ENCODE measurements around the gene CFAP54.

Gene CFAP54

DNA sequence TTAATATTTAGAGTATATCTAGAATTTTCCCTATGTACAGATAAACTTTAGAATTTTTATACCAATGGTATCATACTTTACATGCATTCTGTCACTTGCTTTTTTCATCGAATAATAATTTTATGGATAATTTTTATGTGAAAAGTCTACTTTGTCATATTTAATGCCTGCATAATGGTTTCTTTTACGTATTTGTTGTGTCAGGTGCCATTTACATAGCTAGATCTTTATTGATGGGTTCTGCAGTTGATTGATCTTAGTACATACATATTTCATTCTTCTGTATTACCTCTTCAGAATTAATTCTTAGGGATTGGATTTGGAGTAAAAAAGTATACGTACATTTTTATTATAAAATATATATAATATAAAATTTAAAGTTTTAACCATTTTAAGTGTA lies 340.0 kb downstream of the CFAP54 start:
- DNase-seq, result no peak

DNA sequence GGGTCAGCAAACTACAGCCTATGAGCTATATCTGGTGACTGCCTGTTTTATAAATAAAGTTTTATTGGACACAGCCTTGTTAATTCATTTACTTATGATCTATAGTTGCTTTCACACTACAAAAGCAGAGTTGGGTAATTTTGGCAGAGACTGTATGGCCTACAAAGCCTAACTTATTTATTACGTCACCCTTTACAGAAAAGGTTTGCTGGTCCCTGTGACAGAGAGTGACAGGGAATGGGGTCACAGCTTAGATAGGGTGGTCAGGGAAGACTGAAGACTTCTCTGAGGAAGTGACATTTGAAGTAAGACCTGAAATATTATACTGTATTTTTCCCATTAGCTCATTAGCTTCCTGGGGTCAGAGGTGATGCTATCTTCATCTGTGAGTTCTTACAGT lies 342.0 kb downstream of the CFAP54 start:
- DNase-seq, result no peak

DNA sequence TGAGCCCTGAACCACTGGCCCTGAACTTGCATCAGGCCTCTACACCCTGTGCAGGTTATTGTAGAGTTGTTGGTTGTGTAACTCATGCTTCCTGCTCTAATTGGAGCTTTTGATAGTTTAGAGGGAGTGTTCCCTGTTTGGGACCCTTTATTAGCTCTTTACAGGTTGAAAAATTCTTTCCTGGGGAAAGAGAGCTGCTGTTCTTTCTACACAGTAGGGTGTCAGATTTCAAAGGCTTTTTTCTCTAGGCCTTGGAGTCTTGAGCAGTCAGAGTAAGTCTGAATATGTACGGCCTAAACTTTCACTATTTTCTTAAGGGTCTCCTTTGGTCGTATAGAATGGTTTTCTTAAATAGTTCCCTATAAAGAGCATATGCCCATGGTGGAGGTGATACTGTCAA lies 356.9 kb downstream of the CFAP54 start:
- no peak for DNase-seq

DNA sequence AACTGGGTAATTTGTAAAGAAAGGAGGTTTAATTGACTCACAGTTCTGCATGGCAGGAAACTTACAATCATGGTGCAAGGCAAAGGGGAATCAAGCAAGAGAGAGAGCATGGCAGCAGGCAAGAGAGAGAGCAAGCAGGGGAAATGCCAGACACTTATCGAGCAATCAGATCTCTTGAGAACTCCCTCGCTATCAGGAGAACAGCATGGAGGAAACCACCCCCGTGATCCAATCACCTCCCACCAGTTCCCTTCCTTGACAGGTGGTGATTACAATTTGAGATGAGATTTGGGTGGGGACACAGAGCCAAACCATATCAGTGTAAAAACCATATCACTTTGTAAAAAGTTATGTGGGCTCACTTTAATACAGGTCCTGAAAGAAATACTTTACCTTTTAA lies 361.3 kb downstream of the CFAP54 start:
- no peak for DNase-seq

DNA sequence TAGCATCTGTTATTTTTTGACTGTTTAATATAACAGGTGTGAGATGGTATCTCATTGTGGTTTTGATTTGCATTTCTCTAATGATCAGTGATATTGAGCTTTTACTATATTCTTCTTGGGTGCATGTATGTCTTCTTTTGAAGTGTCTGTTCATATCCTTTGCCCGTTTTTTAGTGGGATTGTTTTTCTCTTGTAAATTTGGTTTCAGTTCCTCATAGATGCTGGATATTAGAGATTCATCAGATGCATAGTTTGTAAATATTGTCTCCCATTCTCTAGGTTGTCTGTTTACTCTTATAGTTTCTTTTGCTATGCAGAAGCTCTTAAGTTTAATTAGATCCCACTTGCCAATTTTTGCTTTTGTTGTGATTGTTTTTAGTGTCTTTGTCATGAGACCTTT lies 368.8 kb downstream of the CFAP54 start:
- no peak for DNase-seq

DNA sequence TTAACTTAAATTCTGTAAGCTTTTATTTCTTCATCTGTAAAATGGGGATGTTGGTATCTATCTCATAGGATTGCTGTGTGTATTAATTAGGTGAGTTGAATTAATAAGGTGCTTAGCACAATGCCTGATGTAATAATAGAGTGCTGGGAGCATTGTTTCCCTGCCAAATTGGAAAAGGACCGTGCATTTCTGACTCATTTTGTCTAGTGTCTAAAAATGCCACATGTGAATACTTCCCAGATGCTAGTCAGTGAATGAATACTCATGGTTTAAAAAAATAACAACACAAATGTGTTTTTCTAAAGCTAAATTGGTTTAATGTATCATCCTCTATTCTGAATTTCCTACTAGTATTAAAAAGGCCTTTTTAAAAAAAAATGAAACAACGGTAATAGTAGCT lies 372.3 kb downstream of the CFAP54 start:
- no peak for DNase-seq

DNA sequence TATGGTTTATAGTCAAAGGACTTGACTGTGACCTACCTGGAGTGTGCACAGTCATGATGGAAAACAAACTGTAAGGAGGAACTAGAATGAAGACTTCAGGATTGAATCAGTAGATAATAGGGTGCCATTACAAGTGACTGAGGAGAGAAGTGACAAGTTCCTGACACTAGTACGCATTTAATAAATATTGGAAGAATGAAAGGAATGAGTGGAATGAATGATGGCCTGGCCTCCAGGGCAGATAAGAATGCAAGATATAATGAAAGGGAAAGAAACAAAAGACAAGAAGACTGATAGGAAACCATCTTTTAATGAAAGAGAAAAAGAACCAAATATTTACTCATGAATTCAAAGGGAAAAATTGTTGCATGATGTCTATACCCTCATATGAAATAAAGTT lies 372.9 kb downstream of the CFAP54 start:
- DNase-seq, result no peak

DNA sequence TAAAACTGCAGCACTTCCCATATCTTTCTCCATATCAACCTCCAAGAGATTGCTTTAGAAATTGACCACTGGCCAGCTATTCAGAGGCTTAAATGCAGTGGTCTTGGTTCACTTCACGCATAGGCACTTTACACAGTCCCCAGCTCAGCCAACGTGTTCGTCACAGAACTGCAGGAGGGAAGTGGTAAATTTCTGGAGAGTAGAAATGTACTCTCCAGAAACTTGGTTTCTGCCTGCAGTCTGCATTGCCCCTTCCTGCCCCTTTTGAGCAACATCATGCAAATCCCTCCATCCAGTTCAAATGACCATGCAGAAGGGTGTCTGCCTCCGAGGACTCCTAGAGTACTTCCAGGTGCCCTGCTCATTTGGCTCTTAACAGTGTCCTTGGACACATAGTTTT lies 375.0 kb downstream of the CFAP54 start:
- DNase-seq, result no peak

DNA sequence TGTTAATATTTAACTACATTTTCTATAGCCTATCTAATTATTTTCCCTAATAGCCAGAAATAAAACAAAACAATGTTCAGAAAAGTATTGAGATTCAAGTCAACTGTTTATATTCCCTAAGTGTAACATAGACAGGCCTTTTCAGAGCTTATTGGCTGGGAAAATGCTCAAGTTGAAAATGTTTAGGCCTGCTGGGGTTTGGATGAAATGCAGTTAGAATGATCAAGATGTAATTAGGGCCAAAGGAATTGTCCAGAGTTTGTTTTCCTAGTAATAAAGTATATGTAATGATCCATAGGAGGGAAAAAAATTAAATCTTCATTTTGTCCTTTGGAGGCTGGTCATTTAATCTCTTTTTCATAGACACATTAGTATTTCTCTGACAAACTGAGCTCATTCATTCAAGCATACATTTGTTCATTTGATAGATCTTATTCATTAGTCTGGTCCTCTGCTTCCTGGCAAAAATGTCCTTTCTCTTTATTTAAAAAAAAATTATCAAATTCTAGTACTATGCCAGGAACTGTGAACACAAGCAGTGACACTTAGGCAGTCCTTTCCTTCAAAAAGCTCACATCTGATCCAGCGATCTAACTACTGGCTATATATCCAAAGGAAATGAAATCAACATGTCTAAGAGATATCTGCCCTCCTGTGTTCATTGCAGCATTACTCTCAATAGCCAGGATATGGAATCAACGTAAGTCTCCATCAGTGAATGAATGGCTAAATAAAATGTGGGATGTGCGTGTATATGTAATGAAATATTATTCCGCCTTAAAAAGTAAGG lies 377.6 kb downstream of the CFAP54 start:
- no peak for DNase-seq

DNA sequence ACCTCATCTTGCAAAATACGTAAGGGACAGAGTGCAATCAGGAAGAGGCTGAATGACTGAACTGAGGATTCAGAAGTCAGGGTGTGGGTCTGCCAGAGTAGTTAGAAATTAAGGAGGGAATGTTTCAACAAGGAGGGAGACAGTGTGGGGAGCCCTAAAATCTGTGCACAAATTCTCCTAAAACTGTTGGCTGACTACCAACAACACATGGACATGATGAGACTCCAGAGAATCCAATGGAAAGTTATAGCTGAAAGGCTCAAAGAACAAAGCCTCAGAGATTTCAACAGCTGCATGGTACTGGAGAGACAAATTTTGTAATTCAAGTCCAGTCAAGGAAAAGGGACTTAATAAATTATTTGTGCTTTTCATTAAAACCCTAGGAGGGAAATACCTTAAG lies 381.6 kb downstream of the CFAP54 start:
- no peak for DNase-seq

DNA sequence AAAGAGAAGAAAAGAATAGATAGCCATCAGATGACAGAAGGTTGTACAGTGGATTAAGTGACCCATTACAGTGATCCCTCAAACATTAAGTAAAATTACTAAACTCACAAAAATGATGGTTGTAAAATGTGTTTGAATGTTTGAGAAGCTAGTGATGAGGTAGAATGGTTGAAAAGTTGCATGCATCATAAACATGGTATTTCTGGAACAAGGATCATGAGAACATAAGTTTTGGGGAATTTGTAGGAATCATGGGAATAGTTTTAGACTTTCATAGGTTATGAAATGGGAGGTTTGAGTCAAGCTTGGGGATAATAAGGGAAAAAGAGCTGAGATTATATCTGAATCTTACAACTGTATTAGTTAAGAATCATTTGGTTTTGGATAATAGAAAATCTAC lies 383.6 kb downstream of the CFAP54 start:
- no peak for DNase-seq

DNA sequence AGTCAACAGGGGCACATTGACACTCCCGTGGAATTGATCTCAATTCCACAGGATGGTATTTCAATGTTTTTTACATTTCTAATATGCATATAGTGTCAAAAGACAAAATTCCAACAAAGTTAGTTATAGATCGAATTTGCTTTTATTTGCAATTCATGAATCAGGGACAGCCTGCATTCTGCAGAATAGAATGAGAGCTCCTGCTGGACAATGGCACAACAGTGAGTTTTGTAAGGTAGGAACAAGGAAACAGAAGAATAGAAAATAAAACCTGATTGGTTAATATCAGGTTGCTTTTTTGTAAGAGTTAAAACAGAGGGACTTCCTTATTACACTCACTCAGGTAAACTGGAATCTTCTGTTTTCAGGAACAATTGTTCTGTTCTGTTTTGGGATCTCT lies 384.8 kb downstream of the CFAP54 start:
- DNase-seq, result no peak

DNA sequence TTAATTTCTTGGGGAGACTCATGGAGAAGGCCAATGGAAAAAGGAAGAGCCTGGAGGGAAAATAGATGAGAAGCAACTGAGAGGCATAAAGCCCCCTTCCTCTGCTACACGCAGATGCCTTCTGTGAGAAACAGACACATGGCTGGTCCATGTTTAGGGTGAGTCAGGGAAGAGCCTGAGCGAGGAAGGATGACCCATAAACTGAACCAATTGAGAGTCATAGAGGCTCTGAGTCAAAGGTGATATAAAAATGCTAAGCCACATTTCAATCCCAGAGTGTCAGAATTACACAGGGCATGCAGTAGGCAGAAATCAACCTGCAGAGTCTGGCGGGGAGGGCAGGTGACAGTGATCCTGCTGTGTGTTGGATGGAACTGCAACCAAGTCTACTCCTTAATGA lies 387.6 kb downstream of the CFAP54 start:
- DNase-seq, result no peak

DNA sequence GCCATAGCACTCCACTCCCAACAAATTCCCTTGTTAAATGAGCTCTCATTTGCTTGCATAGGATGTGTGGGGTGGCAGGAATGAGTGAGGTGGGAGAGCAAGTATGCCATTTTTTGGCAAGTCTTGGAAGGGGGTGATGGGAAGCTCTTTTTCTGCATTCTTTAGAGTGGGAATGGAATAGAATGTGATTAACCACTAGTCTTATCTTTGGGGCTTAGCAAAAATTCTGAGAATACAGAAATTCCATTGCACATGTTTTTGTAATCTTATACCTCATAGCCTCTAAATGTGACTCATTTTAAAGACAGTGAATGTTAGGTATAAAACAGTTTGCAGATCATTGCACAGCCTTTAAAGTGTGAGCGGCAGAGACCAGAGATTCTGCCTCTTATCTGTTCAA lies 389.3 kb downstream of the CFAP54 start:
- no peak for DNase-seq

DNA sequence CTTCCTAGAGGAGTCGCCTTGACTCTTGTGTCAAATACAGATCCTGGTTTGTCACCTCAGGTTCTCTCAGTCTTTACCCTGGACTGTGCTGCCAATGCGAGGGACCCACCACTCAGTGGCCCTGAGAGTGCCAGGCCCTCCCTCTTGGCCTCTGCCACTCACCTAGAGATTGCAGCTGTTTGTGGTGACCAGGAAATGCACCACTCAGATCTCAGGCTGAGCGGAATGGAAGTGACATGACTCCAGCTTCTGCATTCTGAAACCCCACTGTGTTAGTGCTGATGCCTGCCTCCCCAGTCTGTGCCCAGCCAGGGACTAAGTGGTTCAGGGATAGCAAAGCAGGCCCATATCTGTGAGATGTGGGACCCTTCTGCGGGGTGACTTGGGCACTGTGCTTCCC lies 389.9 kb downstream of the CFAP54 start:
- DNase-seq, result no peak

DNA sequence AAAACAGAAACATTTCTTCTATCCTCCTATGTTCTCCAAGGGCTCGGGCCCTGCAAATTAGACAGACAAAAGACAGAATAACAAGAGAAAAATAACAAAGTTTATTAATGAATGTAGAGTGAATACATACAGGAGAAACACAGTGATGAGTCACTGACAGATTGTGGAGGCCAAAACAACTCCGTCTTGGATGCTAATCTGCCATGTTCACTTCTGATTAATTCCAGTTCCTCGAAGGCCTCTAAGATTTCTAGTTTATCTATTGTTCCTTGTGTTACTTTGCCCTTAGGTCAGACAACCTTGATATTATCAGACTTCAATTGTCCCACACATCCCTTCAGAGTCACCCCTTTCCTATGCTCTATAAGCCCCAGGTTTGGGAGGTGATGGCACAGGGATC lies 390.8 kb downstream of the CFAP54 start:
- no peak for DNase-seq

DNA sequence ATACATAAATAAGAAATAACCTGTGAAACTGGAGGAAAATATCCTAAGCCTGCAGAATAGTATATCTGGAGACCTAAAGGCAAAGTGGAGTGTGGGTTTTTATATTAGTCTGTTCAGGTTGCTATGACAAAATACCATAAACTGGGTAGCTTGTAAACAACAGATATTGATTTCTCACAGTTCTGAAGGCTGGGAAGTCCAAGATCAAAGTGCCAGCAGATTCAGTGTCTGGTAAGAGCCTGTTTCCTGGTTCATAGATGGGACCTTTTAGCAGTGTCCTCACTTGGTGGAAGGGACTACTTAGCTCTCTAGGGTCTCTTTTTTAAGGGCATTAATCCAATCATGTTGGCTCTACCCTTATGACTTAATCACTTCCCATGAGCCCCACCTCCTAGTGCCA lies 392.2 kb downstream of the CFAP54 start:
- DNase-seq, result no peak

DNA sequence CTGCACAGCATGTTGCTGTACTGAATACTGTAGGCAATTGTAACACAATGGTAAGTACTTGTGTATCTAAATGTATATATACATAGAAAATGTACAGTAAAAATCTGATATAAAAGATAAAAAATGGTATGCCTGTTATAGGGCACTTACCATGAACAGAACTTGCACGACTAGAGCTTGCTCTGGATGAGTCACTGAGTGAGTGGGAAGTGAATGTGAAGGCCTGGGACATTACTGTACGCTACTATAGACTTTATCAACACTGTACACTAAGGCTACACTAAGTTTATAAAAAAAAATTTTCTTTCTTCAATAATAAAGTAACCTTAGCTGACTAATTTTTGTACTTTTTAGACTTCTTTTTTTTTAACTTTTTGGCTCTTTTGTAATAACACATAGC lies 393.5 kb downstream of the CFAP54 start:
- DNase-seq, result no peak

DNA sequence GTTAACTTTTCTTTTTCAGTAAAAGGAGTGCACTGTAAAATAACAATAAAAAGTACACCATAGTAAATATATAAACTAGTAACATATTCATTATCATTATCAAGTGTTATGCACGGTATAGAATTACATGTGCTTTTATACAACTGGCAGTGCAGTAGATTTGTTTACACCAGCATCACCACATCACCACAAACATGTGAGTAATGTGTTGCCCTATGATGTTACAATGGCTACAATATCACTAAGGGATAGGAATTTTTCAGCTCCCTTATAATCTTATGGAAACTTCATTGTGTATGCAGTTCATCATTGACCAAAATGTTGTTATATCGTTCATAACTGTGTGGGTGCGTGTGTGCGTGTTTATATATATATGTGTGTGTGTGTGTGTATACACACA lies 394.2 kb downstream of the CFAP54 start:
- no peak for DNase-seq

DNA sequence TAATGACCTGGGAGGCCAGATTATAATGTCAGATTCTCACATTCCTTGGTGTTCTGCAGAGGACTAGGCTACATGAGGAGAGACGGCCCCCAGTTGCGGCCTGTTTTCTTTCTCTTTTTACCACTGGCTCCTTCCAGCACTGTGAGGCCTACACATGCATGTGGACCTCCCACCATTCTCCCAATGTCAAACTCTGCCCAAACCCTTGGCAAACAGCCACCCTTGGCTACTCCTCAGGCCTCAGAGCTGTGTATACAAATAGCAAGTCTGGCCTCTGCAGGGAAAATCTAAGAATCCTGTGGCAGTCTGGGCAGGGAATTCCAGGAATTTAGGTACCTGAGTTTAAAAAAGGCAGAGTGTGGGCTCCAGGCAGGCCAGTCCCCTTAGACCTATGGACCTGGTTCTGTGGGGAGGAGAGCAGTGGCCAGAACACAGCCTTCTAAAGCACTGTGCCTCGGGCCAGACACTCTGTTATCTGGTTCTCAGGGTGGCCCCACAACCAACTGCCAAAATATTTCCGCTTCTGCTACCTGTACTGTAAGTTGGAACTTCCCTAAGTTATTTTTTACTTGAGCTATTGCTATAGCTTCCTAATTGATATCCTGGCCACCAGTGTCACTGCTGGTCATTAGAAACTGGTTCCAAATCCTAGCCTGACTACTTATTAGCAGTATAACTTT lies 397.8 kb downstream of the CFAP54 start:
- no peak for DNase-seq

DNA sequence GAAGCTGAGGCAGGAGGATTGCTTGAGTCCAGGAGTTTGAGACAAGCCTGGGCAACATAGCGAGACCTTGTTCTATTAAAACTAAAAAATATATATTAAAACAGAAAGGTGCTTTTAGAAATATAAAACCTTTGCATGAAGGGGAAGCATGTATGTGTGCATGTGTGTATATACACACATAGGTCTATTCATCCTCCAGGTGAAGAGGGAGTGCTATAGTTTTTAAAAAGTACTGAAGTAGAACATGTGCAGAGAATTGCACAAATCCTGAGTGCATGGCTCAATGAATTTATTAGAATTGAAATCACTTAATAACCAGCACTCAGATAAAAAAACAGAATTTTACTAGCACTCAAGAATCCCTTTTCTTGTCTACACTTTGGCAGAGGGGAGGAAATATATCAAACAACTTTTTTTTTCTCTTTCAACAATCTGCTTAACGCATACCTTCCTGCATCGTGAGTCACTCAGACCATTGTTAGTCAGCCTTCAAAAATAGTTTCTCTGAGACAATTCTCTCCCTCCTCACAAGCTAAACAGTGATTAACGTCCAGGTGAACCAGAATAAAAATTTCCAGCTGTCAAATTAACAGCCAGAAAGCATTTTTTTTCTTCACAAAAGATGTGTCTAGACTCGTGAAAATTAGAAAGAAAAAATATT lies 400.0 kb downstream of the CFAP54 start:
- no peak for DNase-seq

DNA sequence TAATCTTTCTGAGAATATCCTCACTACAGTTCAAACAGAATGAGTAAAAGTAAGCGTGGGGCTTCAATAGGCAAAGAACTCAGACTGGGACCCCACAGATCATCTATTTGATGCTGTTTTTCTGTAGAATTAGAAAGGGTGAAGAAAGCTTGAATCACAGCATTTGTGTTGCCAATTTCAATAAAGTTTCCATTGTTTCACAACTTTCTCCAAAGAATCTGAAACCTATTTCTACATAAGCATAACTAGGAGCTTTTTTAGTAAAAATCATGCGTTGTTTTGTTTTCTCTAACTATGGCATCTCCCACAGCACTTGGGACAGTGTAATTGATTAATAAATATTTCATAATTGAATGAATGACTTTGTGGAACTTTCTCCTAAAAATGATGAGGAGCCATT lies 401.0 kb downstream of the CFAP54 start:
- no peak for DNase-seq

DNA sequence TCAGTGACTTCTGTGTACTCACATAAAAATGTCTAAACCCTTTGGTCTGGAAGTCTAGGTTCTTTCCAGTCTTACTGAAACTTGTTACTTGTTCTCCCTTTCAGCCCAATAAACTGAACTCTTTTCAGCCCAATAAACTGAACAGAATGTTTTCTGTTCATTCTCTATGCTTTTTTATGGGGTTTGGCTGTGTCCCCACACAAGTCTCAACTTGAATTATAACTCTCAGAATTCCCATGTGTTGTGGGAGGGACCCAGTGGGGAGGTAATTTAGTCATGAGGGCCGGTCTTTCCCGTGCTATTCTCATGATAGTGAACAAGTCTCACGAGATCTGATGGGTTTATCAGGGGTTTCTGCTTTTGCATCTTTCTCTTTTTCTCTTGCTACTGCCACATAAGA lies 402.7 kb downstream of the CFAP54 start:
- DNase-seq, result no peak

DNA sequence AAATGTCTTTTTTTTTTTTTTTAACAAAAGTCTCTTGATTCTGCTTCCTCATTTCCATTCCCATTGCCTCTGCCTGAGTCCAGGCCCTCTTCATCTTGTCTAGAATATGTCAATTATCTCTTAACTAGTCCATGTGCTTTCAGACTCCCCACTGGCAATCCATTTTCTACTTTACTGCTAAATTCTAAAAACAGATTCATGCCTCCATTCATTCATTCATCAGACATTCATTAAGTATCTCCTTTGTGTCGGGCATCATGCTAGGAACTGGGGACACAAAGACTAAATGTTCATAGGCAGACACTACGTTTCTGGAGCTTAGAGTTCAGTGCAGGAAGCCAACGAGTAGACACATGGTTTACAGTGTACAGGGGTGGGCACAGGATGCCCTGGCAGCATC lies 408.0 kb downstream of the CFAP54 start:
- no peak for DNase-seq
